HepG2 (cell line): ENCODE data around the gene SMC1B. TPM values are rescaled to one million over a fixed set of nuclear protein-coding genes. Genes with fewer than 3 reads are reported as not detected.

Experiments
- HINFP ChIP-seq: sonication (generic); formaldehyde crosslinking; IDR thresholded peaks from 2 replicates; pipeline ENCODE4 v1.4.0; 2020; ENCODE audit warnings: low read depth, mild to moderate bottlenecking, missing genetic modification reagents
- ZBTB46 ChIP-seq: sonication (generic); formaldehyde crosslinking; IDR thresholded peaks from 2 replicates; pipeline ENCODE4 v1.4.0; 2020; ENCODE audit warnings: mild to moderate bottlenecking, missing genetic modification reagents, borderline replicate concordance
- ZNF367 ChIP-seq: sonication (generic); formaldehyde crosslinking; IDR thresholded peaks from 2 replicates; pipeline ENCODE4 v1.4.0; 2020; ENCODE audit warnings: missing genetic modification reagents, borderline replicate concordance
- polyA plus RNA-seq, 8 experiments: library from polyadenylated mRNA; depleted of rRNA in 3 of 8; stranded (reverse) in 7 of 8; unstranded in 1 of 8; fragments of >200 nt; fragmentation: Illumina TruSeq in 4 of 8; extraction: Trizol in 4 of 8; gene quantifications; 2 replicates each; pipeline versions ENCODE4 v1.2.1 to v1.2.3, GENCODE V29; 2011 to 2016; ENCODE audit warnings: low read depth in 4 of 8, missing spikeins in 1 of 8, mixed read lengths in 1 of 8; ENCODE audit not compliant: insufficient read depth in 1 of 8
- total RNA-seq, 5 experiments: library from RNA; depleted of rRNA; stranded (reverse); fragments of >200 nt; fragmentation: Illumina TruSeq; extraction: Trizol; gene quantifications; 2 replicates each; pipeline ENCODE4 v1.2.3, GENCODE V29; 2016; ENCODE audit warnings: low read depth in 1 of 5
- TF ChIP-seq, protein P1 (sequence below), 2 experiments: sonication (generic) in 1 of 2; formaldehyde crosslinking in 1 of 2; IDR thresholded peaks; 2 replicates each; pipeline versions ENCODE4 v1.6.1 to v1.9.0; 2014 to 2022; ENCODE audit warnings: antibody characterized with exemption in 1 of 2, borderline replicate concordance in 1 of 2, inconsistent platforms in 1 of 2, low read depth in 1 of 2, missing genetic modification reagents in 1 of 2

Gene SMC1B
- total and polyA plus RNA-seq, 2 of the 13 experiments (the other 11 are each of a cell fraction or from before 2014, with no cell fraction given): not detected

DNA sequence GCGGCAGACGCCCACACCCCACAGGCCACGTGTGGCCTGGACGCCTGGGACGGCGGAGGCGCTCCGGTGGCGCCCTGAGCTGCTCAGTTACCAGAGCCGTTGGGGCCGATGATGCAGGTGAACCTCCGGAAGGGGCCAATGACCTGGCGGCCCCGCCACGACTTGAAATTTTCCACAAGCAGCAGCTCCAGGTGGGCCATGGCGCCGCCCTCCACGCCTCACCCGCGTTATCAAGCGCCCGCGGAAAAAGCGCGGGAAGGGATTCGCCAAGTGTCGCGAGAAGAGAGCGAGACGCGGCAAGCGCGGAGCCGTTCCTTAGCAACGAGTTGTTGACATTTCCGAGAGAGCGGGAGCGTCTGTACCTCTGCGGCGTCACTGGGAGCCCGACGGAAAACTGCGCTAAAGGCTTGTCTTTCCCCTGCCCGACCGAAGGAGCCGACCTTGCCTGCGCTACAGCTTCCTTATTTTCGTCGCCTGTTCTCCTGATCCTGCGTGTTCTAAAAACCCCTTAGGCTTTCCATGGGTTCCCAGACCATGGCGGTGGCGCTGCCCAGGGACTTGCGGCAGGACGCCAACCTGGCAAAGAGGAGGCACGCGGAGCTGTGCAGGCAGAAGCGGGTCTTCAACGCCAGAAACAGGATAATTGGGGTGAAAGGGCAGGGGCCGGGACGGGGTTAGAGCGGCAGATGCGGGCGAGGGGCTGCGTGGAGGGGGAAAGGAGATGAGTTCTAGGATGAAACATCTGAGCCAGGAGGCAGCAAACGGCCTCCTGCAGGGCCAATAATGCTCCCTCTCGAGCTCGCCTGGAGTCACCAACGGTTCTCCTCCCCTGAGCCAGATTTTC, at the start of gene SMC1B, which contains the start of gene RIBC2 (continued):
- no peak for TF ChIP-seq ZBTB46
- TF ChIP-seq ZNF367 (CRISPR knock-in tag): 0 out of 2 replicates have a peak, but pooled peaks have one; percentile 20
- no peak for TF ChIP-seq HINFP (CRISPR knock-in tag)
- TF ChIP-seq, protein P1, sequence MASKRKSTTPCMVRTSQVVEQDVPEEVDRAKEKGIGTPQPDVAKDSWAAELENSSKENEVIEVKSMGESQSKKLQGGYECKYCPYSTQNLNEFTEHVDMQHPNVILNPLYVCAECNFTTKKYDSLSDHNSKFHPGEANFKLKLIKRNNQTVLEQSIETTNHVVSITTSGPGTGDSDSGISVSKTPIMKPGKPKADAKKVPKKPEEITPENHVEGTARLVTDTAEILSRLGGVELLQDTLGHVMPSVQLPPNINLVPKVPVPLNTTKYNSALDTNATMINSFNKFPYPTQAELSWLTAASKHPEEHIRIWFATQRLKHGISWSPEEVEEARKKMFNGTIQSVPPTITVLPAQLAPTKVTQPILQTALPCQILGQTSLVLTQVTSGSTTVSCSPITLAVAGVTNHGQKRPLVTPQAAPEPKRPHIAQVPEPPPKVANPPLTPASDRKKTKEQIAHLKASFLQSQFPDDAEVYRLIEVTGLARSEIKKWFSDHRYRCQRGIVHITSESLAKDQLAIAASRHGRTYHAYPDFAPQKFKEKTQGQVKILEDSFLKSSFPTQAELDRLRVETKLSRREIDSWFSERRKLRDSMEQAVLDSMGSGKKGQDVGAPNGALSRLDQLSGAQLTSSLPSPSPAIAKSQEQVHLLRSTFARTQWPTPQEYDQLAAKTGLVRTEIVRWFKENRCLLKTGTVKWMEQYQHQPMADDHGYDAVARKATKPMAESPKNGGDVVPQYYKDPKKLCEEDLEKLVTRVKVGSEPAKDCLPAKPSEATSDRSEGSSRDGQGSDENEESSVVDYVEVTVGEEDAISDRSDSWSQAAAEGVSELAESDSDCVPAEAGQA (IDR thresholded peaks at IDR 0.05; ENCODE audit: low read depth): peak; percentile 43; the same call in 1 of the 2 replicates
- TF ChIP-seq, protein P1 (CRISPR knock-in tag; IDR thresholded peaks at IDR 0.05; ENCODE audit: borderline replicate concordance): no peak
